Measurements from ENCODE around the gene KRTAP9-7. TPM values are rescaled to one million over a fixed set of nuclear protein-coding genes. Genes with fewer than 3 reads are reported as not detected.

KRTAP9-7 gene
- total and polyA plus RNA-seq, 2 donors (not counting 3 experiments of a cell fraction or from before 2014, with no cell fraction given): not detected

GRCh38 chr17:41301916-41302901 lies 26.7 kb downstream of the KRTAP9-7 start, which contains the start of gene KRTAP29-1:
TSS of gene KRTAP29-1 (minus strand) at chr17:41302851. CDS start at chr17:41302851, 0 bp downstream.
- dilution Hi-C loops (cut with MboI; ENCODE audit: extremely low pct_ligation_motif_present, low sequenced_read_pairs): no loop called here
- no TSS peak for BruUV-seq (replicated peaks)

GRCh38 chr17:41302981-41303380 lies 27.5 kb downstream of the KRTAP9-7 start:
- no TSS peak for BruUV-seq (replicated peaks)
- DNase-seq (ENCODE audit: low read depth, low spot score): no peak
- Histone ChIP-seq H3K4me2 (ENCODE audit: insufficient read depth, low read length) (no peak overlapping the region), H3K4me1 (ENCODE audit: control insufficient read depth, extremely low read depth, insufficient read depth, low read length) (no peaks in the 10 kb centered on the region), H3K9me1 (replicated peaks; ENCODE audit: control insufficient read depth, extremely low read depth, insufficient read depth, low read length) (no peaks in the 10 kb centered on the region), H3K27me3 (ENCODE audit: control insufficient read depth in 2 of 2, insufficient read depth in 2 of 2, low read length in 2 of 2) (no peaks in the 10 kb centered on the region), H3K9me3 (replicated peaks; ENCODE audit: control insufficient read depth, insufficient read depth, low read length) (no peaks in the 10 kb centered on the region), H3K9ac (replicated peaks; ENCODE audit: extremely low read depth, insufficient read depth, low read length) (no peak overlapping the region), H3K79me2 (ENCODE audit: control insufficient read depth, insufficient read depth, low read length) (no peaks in the 10 kb centered on the region), H4K20me1 (replicated peaks; ENCODE audit: control insufficient read depth, extremely low read depth, insufficient read depth, low read length) (no peaks in the 10 kb centered on the region), H3K4me3 (replicated peaks in 1 of 3; ENCODE audit: insufficient read depth in 1 of 3, low read depth in 1 of 3, low read length in 3 of 3) (no peak overlapping the region), H3K36me3 (ENCODE audit: control insufficient read depth in 2 of 2, extremely low read depth in 1 of 2, insufficient read depth in 2 of 2, low read length in 2 of 2) (no peaks in the 10 kb centered on the region), H3K27ac (ENCODE audit: insufficient read depth, low read depth, low read length) (no peak overlapping the region), H2AFZ (ENCODE audit: low read depth, low read length) (no peak overlapping the region)
- ChIA-PET POLR2A (no interaction called here), CTCF (interaction anchor here (1.5 kb wide), 1 partner anchor 20 kb away, joined by 4 read pairs; no protein-coding TSS in a partner anchor)
- dilution Hi-C loops (cut with MboI; ENCODE audit: extremely low pct_ligation_motif_present, low sequenced_read_pairs): no loop called here
- intact Hi-C loops (cut with micrococcal nuclease): no loop called here
- FAIRE-seq: no peak
- no peak for TF ChIP-seq JUN (IDR thresholded peaks at IDR 0.05; ENCODE audit: borderline replicate concordance, insufficient read depth, insufficient read length, low read depth)

More at GRCh38 chr17:41301916-41302901, 26.7 kb downstream of the KRTAP9-7 start, which contains the start of gene KRTAP29-1:
- DNase-seq (ENCODE audit: low read depth, low spot score) (no peak), FAIRE-seq (no peak)
- Histone ChIP-seq H3K9me1 (replicated peaks; ENCODE audit: control insufficient read depth, extremely low read depth, insufficient read depth, low read length) (no peaks in the 10 kb centered on the region), H3K4me3 (replicated peaks in 1 of 3; ENCODE audit: insufficient read depth in 1 of 3, low read depth in 1 of 3, low read length in 3 of 3) (no peak within 1 kb of the TSS), H3K9ac (replicated peaks; ENCODE audit: extremely low read depth, insufficient read depth, low read length) (no peak within 1 kb of the TSS), H3K4me2 (ENCODE audit: insufficient read depth, low read length) (no peak within 1 kb of the TSS), H3K4me1 (ENCODE audit: control insufficient read depth, extremely low read depth, insufficient read depth, low read length) (no peaks in the 10 kb centered on the region), H3K9me3 (replicated peaks; ENCODE audit: control insufficient read depth, insufficient read depth, low read length) (no peaks in the 10 kb centered on the region), H4K20me1 (replicated peaks; ENCODE audit: control insufficient read depth, extremely low read depth, insufficient read depth, low read length) (no peaks in the 10 kb centered on the region), H3K36me3 (ENCODE audit: control insufficient read depth in 2 of 2, extremely low read depth in 1 of 2, insufficient read depth in 2 of 2, low read length in 2 of 2) (no peaks in the 10 kb centered on the region), H3K27me3 (ENCODE audit: control insufficient read depth in 2 of 2, insufficient read depth in 2 of 2, low read length in 2 of 2) (no peaks in the 10 kb centered on the region), H3K27ac (ENCODE audit: insufficient read depth, low read depth, low read length) (no peak within 1 kb of the TSS), H2AFZ (ENCODE audit: low read depth, low read length) (no peak within 1 kb of the TSS), H3K79me2 (ENCODE audit: control insufficient read depth, insufficient read depth, low read length) (no peaks in the 10 kb centered on the region)
- ChIA-PET POLR2A (no interaction called here), CTCF (interaction anchor here (1.0 to 1.5 kb wide), 2 partner anchors 20 to 363 kb away, joined by 3 to 4 read pairs; no protein-coding TSS in a partner anchor)
- TF ChIP-seq POLR2AphosphoS5 (IDR thresholded peaks at IDR 0.05; ENCODE audit: insufficient read depth, low read depth, low read length): no peak
- intact Hi-C loops (cut with micrococcal nuclease): no loop called here

Data from endothelial cell of umbilical vein (primary cell).